SK-N-SH treated with all-trans-retinoic acid at 6 μM for 48 hours (cell line): ENCODE measurements around the gene PUSL1.

Source experiments
- ATAC-seq: fragments of 200-7000 bp; cut with Tn5 transposase; 3 replicates; pipeline ENCODE4 v1.9.1; 2020; ENCODE audit warnings: mild to moderate bottlenecking, moderate library complexity
- BACH2 ChIP-seq: fragments of 250-450 bp; sonication (Bioruptor Pico); IDR thresholded peaks from 2 replicates; pipeline ENCODE4 v1.9.0; 2021; ENCODE audit warnings: mild to moderate bottlenecking, borderline replicate concordance
- CREB5 ChIP-seq: fragments of 250-450 bp; sonication (Bioruptor Pico); IDR thresholded peaks from 2 replicates; pipeline ENCODE4 v1.5.1; 2020; ENCODE audit warnings: low read depth, mild to moderate bottlenecking, moderate library complexity
- CSRNP3 ChIP-seq: fragments of 250-450 bp; sonication (Bioruptor Pico); IDR thresholded peaks from 2 replicates; pipeline ENCODE4 v1.5.1; 2021; ENCODE audit warnings: mild to moderate bottlenecking, moderate library complexity
- ESRRG ChIP-seq: fragments of 250-450 bp; sonication (Bioruptor Pico); IDR thresholded peaks from 2 replicates; pipeline ENCODE4 v1.6.1; 2021; ENCODE audit warnings: mild to moderate bottlenecking
- GLIS3 ChIP-seq: fragments of 250-450 bp; sonication (Bioruptor Pico); IDR thresholded peaks from 2 replicates; pipeline ENCODE4 v1.5.0; 2020; ENCODE audit warnings: mild to moderate bottlenecking, moderate library complexity
- ISL1 ChIP-seq: fragments of 250-450 bp; sonication (Bioruptor Pico); IDR thresholded peaks from 2 replicates; pipeline ENCODE4 v2.1.2; 2022; ENCODE audit warnings: mild to moderate bottlenecking, moderate library complexity
- OSR1 ChIP-seq: fragments of 250-450 bp; sonication (Bioruptor Pico); IDR thresholded peaks from 2 replicates; pipeline ENCODE4 v1.8.0; 2022; ENCODE audit warnings: moderate library complexity, mild to moderate bottlenecking, inconsistent platforms
- PATZ1 ChIP-seq: fragments of 250-450 bp; sonication (Bioruptor Pico); IDR thresholded peaks from 2 replicates; pipeline ENCODE4 v1.8.0; 2020; ENCODE audit warnings: mild to moderate bottlenecking, moderate library complexity, borderline replicate concordance
- POU6F1 ChIP-seq: fragments of 250-450 bp; sonication (Bioruptor Pico); IDR thresholded peaks from 2 replicates; pipeline ENCODE4 v1.8.0; 2021; ENCODE audit warnings: low read depth, mild to moderate bottlenecking, moderate library complexity, borderline replicate concordance
- PPARA ChIP-seq: fragments of 250-450 bp; sonication (Bioruptor Pico); IDR thresholded peaks from 2 replicates; pipeline ENCODE4 v1.5.0; 2020; ENCODE audit warnings: mild to moderate bottlenecking, borderline replicate concordance
- RARB ChIP-seq: fragments of 250-450 bp; sonication (Bioruptor Pico); IDR thresholded peaks from 2 replicates; pipeline ENCODE4 v1.8.0; 2021; ENCODE audit warnings: mild to moderate bottlenecking, moderate library complexity
- TCF4 ChIP-seq: fragments of 250-450 bp; sonication (Bioruptor Pico); IDR thresholded peaks from 2 replicates; pipeline ENCODE4 v1.8.0; 2021; ENCODE audit warnings: mild to moderate bottlenecking, moderate library complexity, borderline replicate concordance
- TOX ChIP-seq: fragments of 250-450 bp; sonication (Bioruptor Pico); IDR thresholded peaks from 2 replicates; pipeline ENCODE4 v1.8.0; 2021; ENCODE audit warnings: mild to moderate bottlenecking, moderate library complexity, borderline replicate concordance
- TSHZ2 ChIP-seq: fragments of 250-450 bp; sonication (Bioruptor Pico); IDR thresholded peaks from 2 replicates; pipeline ENCODE4 v1.5.0; 2020; ENCODE audit warnings: mild to moderate bottlenecking, moderate library complexity
- ZFP3 ChIP-seq: fragments of 250-450 bp; sonication (Bioruptor Pico); IDR thresholded peaks from 2 replicates; pipeline ENCODE4 v1.5.0; 2020; ENCODE audit warnings: mild to moderate bottlenecking, moderate library complexity
- ZNF565 ChIP-seq: fragments of 450-650 bp; formaldehyde crosslinking; conservative IDR thresholded peaks from 2 replicates; pipeline ENCODE4 v1.5.0; 2020; ENCODE audit warnings: low read depth, mild to moderate bottlenecking, moderate library complexity
- ZNF70 ChIP-seq: fragments of 450-650 bp; formaldehyde crosslinking; IDR thresholded peaks from 2 replicates; pipeline ENCODE4 v1.5.0; 2020; ENCODE audit warnings: mild to moderate bottlenecking, moderate library complexity
- ZNF8 ChIP-seq: fragments of 450-650 bp; formaldehyde crosslinking; IDR thresholded peaks from 2 replicates; pipeline ENCODE4 v1.5.0; 2020; ENCODE audit warnings: mild to moderate bottlenecking, moderate library complexity

Gene PUSL1

GRCh38 chr1:1357871-1358432 lies 49.6 kb downstream of the PUSL1 start:
- ATAC-seq = no peak
- TF ChIP-seq OSR1 (CRISPR knock-in tag) (no peak), PATZ1 (no peak), ZNF565 (CRISPR knock-in tag) (no peak), POU6F1 (CRISPR knock-in tag) (no peak), BACH2 (CRISPR knock-in tag) (no peak), CSRNP3 (CRISPR knock-in tag) (no peak), ZNF8 (CRISPR knock-in tag) (no peak), CREB5 (CRISPR knock-in tag) (no peak), TOX (CRISPR knock-in tag) (no peak), ISL1 (CRISPR knock-in tag) (no peak), PPARA (CRISPR knock-in tag) (no peak)
- TF ChIP-seq, all 23 proteins: peak for 0

- TF ChIP-seq PATZ1 (no peak), TOX (CRISPR knock-in tag) (no peak), ZFP3 (no peak), RARB (CRISPR knock-in tag) (no peak), GLIS3 (no peak), PPARA (CRISPR knock-in tag) (no peak), ZNF70 (CRISPR knock-in tag) (no peak), CREB5 (CRISPR knock-in tag) (no peak), TCF4 (CRISPR knock-in tag) (no peak)
- no peak for ATAC-seq
Measured at GRCh38 chr1:1358433-1359271, 50.3 kb downstream of the PUSL1 start, which contains the start of gene MXRA8. Gene MXRA8, minus strand, starts transcription at chr1:1358555. Its CDS starts 51 bp downstream, at chr1:1358504.

- ATAC-seq = peak; percentile 8; the same call in 2 of the 3 replicates
- TF ChIP-seq ZFP3 = no peak
- TF ChIP-seq ZNF565 (CRISPR knock-in tag) = no peak
- no peak for TF ChIP-seq ZNF70 (CRISPR knock-in tag)
- TF ChIP-seq PATZ1 = no peak
- no peak for TF ChIP-seq OSR1 (CRISPR knock-in tag)
- no peak for TF ChIP-seq TCF4 (CRISPR knock-in tag)
- no peak for TF ChIP-seq ESRRG
- no peak for TF ChIP-seq ISL1 (CRISPR knock-in tag)
- TF ChIP-seq POU6F1 (CRISPR knock-in tag) = no peak
- TF ChIP-seq TSHZ2 = no peak
Measured at GRCh38 chr1:1359308-1359663, 50.9 kb downstream of the PUSL1 start.
